HepG2 (cell line): ENCODE results near the gene TRAPPC1. TPM values are rescaled to one million over a fixed set of nuclear protein-coding genes. Genes with fewer than 3 reads are reported as not detected.

Source experiments
- DR1 ChIP-seq: sonication (generic); formaldehyde crosslinking; IDR thresholded peaks from 2 replicates; pipeline ENCODE4 v1.8.0; 2021; ENCODE audit warnings: mild to moderate bottlenecking, missing genetic modification reagents, inconsistent platforms
- KMT2B ChIP-seq: IDR thresholded peaks from 2 replicates; pipeline ENCODE4 v1.6.1; 2016; ENCODE audit warnings: missing genetic modification reagents, missing compliant biosample characterization
- PATZ1 ChIP-seq: sonication (generic); formaldehyde crosslinking; IDR thresholded peaks from 2 replicates; pipeline ENCODE4 v1.4.0; 2020; ENCODE audit warnings: missing genetic modification reagents
- POLR2AphosphoS5 ChIP-seq: IDR thresholded peaks from 2 replicates; pipeline ENCODE4 v1.6.1; 2012; ENCODE audit warnings: low read depth, low read length
- RBAK ChIP-seq: sonication (generic); formaldehyde crosslinking; IDR thresholded peaks from 2 replicates; pipeline ENCODE4 v1.5.1; 2020; ENCODE audit warnings: mild to moderate bottlenecking, missing genetic modification reagents
- SMAD1 ChIP-seq: sonication (generic); formaldehyde crosslinking; IDR thresholded peaks from 2 replicates; pipeline ENCODE4 v1.4.0; 2020; ENCODE audit warnings: missing genetic modification reagents, low read depth, mild to moderate bottlenecking, borderline replicate concordance
- SMAD3 ChIP-seq: sonication (generic); formaldehyde crosslinking; IDR thresholded peaks from 2 replicates; pipeline ENCODE4 v1.4.0; 2020; ENCODE audit warnings: missing genetic modification reagents
- TRAFD1 ChIP-seq: sonication (generic); formaldehyde crosslinking; IDR thresholded peaks from 2 replicates; pipeline ENCODE4 v1.5.1; 2020; ENCODE audit warnings: missing genetic modification reagents, mild to moderate bottlenecking, borderline replicate concordance
- ZNF136 ChIP-seq: sonication (generic); formaldehyde crosslinking; IDR thresholded peaks from 2 replicates; pipeline ENCODE4 v1.8.1; 2022; ENCODE audit warnings: low read depth, mild to moderate bottlenecking, moderate library complexity, missing genetic modification reagents
- ZNF30 ChIP-seq: sonication (generic); formaldehyde crosslinking; IDR thresholded peaks from 2 replicates; pipeline ENCODE4 v1.5.0; 2020; ENCODE audit warnings: mild to moderate bottlenecking, missing genetic modification reagents
- ZNF639 ChIP-seq: conservative IDR thresholded peaks from 2 replicates; pipeline ENCODE4 v1.6.1; 2018; ENCODE audit warnings: missing genetic modification reagents
- polyA plus RNA-seq, 8 experiments: library from polyadenylated mRNA; depleted of rRNA in 3 of 8; stranded (reverse) in 7 of 8; unstranded in 1 of 8; fragments of >200 nt; fragmentation: Illumina TruSeq in 4 of 8; extraction: Trizol in 4 of 8; gene quantifications; 2 replicates each; pipeline versions ENCODE4 v1.2.1 to v1.2.3, GENCODE V29; 2011 to 2016; ENCODE audit warnings: low read depth in 4 of 8, missing spikeins in 1 of 8, mixed read lengths in 1 of 8; ENCODE audit not compliant: insufficient read depth in 1 of 8
- total RNA-seq, 5 experiments: library from RNA; depleted of rRNA; stranded (reverse); fragments of >200 nt; fragmentation: Illumina TruSeq; extraction: Trizol; gene quantifications; 2 replicates each; pipeline ENCODE4 v1.2.3, GENCODE V29; 2016; ENCODE audit warnings: low read depth in 1 of 5
- TF ChIP-seq, protein P1 (sequence below): sonication (generic); formaldehyde crosslinking; IDR thresholded peaks from 2 replicates; pipeline ENCODE4 v1.8.0; 2022; ENCODE audit warnings: mild to moderate bottlenecking, missing genetic modification reagents
- TF ChIP-seq, protein P2 (sequence below): sonication (generic); formaldehyde crosslinking; IDR thresholded peaks from 2 replicates; pipeline ENCODE4 v1.4.0; 2020; ENCODE audit warnings: missing genetic modification reagents, borderline replicate concordance
- TF ChIP-seq, protein P3 (sequence below): sonication (generic); formaldehyde crosslinking; IDR thresholded peaks from 2 replicates; pipeline ENCODE4 v1.4.0; 2020; ENCODE audit warnings: missing genetic modification reagents

Gene TRAPPC1
- total and polyA plus RNA-seq, 2 of the 13 experiments (the other 11 are each of a cell fraction or from before 2014, with no cell fraction given), result 28.1 to 44.9 TPM

DNA sequence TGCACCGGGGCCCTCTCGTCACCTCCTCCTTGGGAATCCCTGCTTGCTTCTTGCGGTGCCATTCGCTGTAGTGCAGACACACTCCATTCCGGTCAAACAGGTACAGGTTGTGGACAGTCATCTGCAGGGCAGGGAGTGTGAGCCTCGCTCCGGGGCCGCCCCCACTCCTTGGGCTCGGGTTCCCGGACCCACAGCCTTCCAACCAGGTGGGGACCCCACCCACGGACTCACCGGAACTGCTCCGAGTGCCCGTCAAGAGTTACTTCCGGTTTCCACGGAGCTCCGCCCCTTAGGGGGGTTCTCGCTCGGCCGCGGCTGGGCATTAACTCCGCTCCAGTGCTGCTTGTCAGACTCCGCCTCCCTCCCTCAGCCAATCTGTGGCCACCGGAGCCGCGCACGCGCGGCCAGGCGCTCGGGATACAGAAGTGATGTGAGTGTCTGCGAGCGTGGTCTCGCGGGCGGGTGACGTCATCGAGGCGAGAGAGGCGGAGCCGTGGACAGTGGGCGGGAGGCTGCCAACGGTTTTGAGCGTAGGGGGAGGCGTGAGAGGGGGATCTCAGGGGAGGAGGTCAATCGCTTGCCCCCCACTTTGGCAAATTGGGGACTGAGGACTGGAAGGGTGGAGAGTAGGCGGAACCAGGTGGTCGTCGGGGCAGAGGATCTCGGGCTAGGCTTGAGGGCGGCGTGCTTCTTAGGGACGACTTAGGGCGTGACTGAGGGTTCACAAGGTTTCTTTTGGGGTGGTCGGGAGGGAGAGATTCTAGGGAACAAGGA lies at the start of gene TRAPPC1, which contains the start of gene CNTROB (continued):
- TF ChIP-seq, protein P1, sequence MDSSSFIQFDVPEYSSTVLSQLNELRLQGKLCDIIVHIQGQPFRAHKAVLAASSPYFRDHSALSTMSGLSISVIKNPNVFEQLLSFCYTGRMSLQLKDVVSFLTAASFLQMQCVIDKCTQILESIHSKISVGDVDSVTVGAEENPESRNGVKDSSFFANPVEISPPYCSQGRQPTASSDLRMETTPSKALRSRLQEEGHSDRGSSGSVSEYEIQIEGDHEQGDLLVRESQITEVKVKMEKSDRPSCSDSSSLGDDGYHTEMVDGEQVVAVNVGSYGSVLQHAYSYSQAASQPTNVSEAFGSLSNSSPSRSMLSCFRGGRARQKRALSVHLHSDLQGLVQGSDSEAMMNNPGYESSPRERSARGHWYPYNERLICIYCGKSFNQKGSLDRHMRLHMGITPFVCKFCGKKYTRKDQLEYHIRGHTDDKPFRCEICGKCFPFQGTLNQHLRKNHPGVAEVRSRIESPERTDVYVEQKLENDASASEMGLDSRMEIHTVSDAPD, result 0 out of 2 replicates have a peak, but pooled peaks have one; percentile 34
- TF ChIP-seq, protein P2, sequence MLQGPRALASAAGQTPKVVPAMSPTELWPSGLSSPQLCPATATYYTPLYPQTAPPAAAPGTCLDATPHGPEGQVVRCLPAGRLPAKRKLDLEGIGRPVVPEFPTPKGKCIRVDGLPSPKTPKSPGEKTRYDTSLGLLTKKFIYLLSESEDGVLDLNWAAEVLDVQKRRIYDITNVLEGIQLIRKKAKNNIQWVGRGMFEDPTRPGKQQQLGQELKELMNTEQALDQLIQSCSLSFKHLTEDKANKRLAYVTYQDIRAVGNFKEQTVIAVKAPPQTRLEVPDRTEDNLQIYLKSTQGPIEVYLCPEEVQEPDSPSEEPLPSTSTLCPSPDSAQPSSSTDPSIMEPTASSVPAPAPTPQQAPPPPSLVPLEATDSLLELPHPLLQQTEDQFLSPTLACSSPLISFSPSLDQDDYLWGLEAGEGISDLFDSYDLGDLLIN, result no peak
- TF ChIP-seq ZNF30 (no peak), DR1 (CRISPR knock-in tag) (0 out of 2 replicates have a peak, but pooled peaks have one; percentile 16), TRAFD1 (CRISPR knock-in tag) (no peak), PATZ1 (CRISPR knock-in tag) (no peak), ZNF639 (CRISPR knock-in tag) (no peak), RBAK (no peak), SMAD1 (CRISPR knock-in tag) (0 out of 2 replicates have a peak, but pooled peaks have one; percentile 72), ZNF136 (0 out of 2 replicates have a peak, but pooled peaks have one; percentile 72), KMT2B (CRISPR knock-in tag) (peak; percentile 80), POLR2AphosphoS5 (peak; percentile 80), SMAD3 (CRISPR knock-in tag) (no peak)
- TF ChIP-seq, protein P3, sequence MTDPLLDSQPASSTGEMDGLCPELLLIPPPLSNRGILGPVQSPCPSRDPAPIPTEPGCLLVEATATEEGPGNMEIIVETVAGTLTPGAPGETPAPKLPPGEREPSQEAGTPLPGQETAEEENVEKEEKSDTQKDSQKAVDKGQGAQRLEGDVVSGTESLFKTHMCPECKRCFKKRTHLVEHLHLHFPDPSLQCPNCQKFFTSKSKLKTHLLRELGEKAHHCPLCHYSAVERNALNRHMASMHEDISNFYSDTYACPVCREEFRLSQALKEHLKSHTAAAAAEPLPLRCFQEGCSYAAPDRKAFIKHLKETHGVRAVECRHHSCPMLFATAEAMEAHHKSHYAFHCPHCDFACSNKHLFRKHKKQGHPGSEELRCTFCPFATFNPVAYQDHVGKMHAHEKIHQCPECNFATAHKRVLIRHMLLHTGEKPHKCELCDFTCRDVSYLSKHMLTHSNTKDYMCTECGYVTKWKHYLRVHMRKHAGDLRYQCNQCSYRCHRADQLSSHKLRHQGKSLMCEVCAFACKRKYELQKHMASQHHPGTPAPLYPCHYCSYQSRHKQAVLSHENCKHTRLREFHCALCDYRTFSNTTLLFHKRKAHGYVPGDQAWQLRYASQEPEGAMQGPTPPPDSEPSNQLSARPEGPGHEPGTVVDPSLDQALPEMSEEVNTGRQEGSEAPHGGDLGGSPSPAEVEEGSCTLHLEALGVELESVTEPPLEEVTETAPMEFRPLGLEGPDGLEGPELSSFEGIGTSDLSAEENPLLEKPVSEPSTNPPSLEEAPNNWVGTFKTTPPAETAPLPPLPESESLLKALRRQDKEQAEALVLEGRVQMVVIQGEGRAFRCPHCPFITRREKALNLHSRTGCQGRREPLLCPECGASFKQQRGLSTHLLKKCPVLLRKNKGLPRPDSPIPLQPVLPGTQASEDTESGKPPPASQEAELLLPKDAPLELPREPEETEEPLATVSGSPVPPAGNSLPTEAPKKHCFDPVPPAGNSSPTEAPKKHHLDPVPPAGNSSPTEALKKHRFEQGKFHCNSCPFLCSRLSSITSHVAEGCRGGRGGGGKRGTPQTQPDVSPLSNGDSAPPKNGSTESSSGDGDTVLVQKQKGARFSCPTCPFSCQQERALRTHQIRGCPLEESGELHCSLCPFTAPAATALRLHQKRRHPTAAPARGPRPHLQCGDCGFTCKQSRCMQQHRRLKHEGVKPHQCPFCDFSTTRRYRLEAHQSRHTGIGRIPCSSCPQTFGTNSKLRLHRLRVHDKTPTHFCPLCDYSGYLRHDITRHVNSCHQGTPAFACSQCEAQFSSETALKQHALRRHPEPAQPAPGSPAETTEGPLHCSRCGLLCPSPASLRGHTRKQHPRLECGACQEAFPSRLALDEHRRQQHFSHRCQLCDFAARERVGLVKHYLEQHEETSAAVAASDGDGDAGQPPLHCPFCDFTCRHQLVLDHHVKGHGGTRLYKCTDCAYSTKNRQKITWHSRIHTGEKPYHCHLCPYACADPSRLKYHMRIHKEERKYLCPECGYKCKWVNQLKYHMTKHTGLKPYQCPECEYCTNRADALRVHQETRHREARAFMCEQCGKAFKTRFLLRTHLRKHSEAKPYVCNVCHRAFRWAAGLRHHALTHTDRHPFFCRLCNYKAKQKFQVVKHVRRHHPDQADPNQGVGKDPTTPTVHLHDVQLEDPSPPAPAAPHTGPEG (CRISPR knock-in tag), result no peak
